HepG2 (cell line): Measurements from ENCODE around the gene ATP5F1C. TPM values are rescaled to one million over a fixed set of nuclear protein-coding genes. Genes with fewer than 3 reads are reported as not detected.

ENCODE experiments used
- AGO1 ChIP-seq: fragments of 200-400 bp; formaldehyde crosslinking; IDR thresholded peaks from 2 replicates; pipeline ENCODE4 v1.6.1; 2017; ENCODE audit warnings: mild to moderate bottlenecking, low read depth, low read length, moderate library complexity; ENCODE audit not compliant: poor library complexity, severe bottlenecking
- CHD2 ChIP-seq: IDR thresholded peaks from 2 replicates; pipeline ENCODE4 v1.6.1; 2011; ENCODE audit warnings: low read depth, low read length, improper control_type of control experiment
- ELF3 ChIP-seq: IDR thresholded peaks from 2 replicates; pipeline ENCODE4 v1.6.1; 2016; ENCODE audit warnings: missing genetic modification reagents, missing compliant biosample characterization
- GTF2F1 ChIP-seq: fragments of 150-350 bp; IDR thresholded peaks from 2 replicates; pipeline ENCODE4 v1.6.1; 2014; ENCODE audit warnings: low read length
- HES4 ChIP-seq: sonication (generic); formaldehyde crosslinking; IDR thresholded peaks from 2 replicates; pipeline ENCODE4 v1.9.0; 2021; ENCODE audit warnings: mild to moderate bottlenecking, missing genetic modification reagents, borderline replicate concordance
- IKZF1 ChIP-seq: fragments of 450-650 bp; IDR thresholded peaks from 2 replicates; pipeline ENCODE4 v1.7.1; 2016
- NFRKB ChIP-seq: fragments of 450-650 bp; IDR thresholded peaks from 2 replicates; pipeline ENCODE4 v1.6.1; 2017
- PCBP1 ChIP-seq: fragments of 200-400 bp; formaldehyde crosslinking; IDR thresholded peaks from 2 replicates; pipeline ENCODE4 v1.6.1; 2017; ENCODE audit warnings: mild to moderate bottlenecking, low read depth, low read length, borderline replicate concordance
- RARG ChIP-seq: sonication (generic); formaldehyde crosslinking; IDR thresholded peaks from 2 replicates; pipeline ENCODE4 v1.4.0; 2020; ENCODE audit warnings: low read depth, mild to moderate bottlenecking, missing genetic modification reagents
- RFX5 ChIP-seq: IDR thresholded peaks from 2 replicates; pipeline ENCODE4 v1.6.1; 2011; ENCODE audit warnings: low read depth, low read length, improper control_type of control experiment
- SKI ChIP-seq: fragments of 450-650 bp; IDR thresholded peaks from one replicate; pipeline ENCODE4 v1.6.1; 2018; ENCODE audit warnings: mild to moderate bottlenecking; ENCODE audit not compliant: partially characterized antibody
- ZMYM4 ChIP-seq: sonication (generic); formaldehyde crosslinking; IDR thresholded peaks from 2 replicates; pipeline ENCODE4 v1.8.1; 2023; ENCODE audit warnings: mild to moderate bottlenecking, missing genetic modification reagents
- ZNF10 ChIP-seq: sonication (generic); formaldehyde crosslinking; IDR thresholded peaks from 2 replicates; pipeline ENCODE4 v1.4.0; 2020; ENCODE audit warnings: mild to moderate bottlenecking, low read depth, missing genetic modification reagents, borderline replicate concordance
- ZNF224 ChIP-seq: sonication (generic); formaldehyde crosslinking; IDR thresholded peaks from 2 replicates; pipeline ENCODE4 v1.5.0; 2020; ENCODE audit warnings: mild to moderate bottlenecking, missing genetic modification reagents
- ZNF251 ChIP-seq: sonication (generic); formaldehyde crosslinking; IDR thresholded peaks from 2 replicates; pipeline ENCODE4 v1.9.0; 2021; ENCODE audit warnings: mild to moderate bottlenecking, missing genetic modification reagents
- ZNF3 ChIP-seq: IDR thresholded peaks from 2 replicates; pipeline ENCODE4 v1.7.0; 2017; ENCODE audit warnings: inconsistent platforms
- ZNF484 ChIP-seq: sonication (generic); formaldehyde crosslinking; IDR thresholded peaks from 2 replicates; pipeline ENCODE4 v1.5.1; 2020; ENCODE audit warnings: mild to moderate bottlenecking, low read depth, missing genetic modification reagents, borderline replicate concordance
- ZNF629 ChIP-seq: sonication (generic); formaldehyde crosslinking; conservative IDR thresholded peaks from 2 replicates; pipeline ENCODE4 v1.5.0; 2020; ENCODE audit warnings: missing genetic modification reagents
- ZNF660 ChIP-seq: sonication (generic); formaldehyde crosslinking; IDR thresholded peaks from 2 replicates; pipeline ENCODE4 v1.5.1; 2020; ENCODE audit warnings: mild to moderate bottlenecking, low read depth, missing genetic modification reagents, borderline replicate concordance
- ZNF737 ChIP-seq: sonication (generic); formaldehyde crosslinking; IDR thresholded peaks from 2 replicates; pipeline ENCODE4 v1.5.0; 2020; ENCODE audit warnings: missing genetic modification reagents, mild to moderate bottlenecking, borderline replicate concordance
- polyA plus RNA-seq, 8 experiments: library from polyadenylated mRNA; depleted of rRNA in 3 of 8; stranded (reverse) in 7 of 8; unstranded in 1 of 8; fragments of >200 nt; fragmentation: Illumina TruSeq in 4 of 8; extraction: Trizol in 4 of 8; gene quantifications; 2 replicates each; pipeline versions ENCODE4 v1.2.1 to v1.2.3, GENCODE V29; 2011 to 2016; ENCODE audit warnings: low read depth in 4 of 8, missing spikeins in 1 of 8, mixed read lengths in 1 of 8; ENCODE audit not compliant: insufficient read depth in 1 of 8
- total RNA-seq, 5 experiments: library from RNA; depleted of rRNA; stranded (reverse); fragments of >200 nt; fragmentation: Illumina TruSeq; extraction: Trizol; gene quantifications; 2 replicates each; pipeline ENCODE4 v1.2.3, GENCODE V29; 2016; ENCODE audit warnings: low read depth in 1 of 5
- TF ChIP-seq, protein P1 (sequence below): sonication (generic); formaldehyde crosslinking; IDR thresholded peaks from 2 replicates; pipeline ENCODE4 v1.4.0; 2020; ENCODE audit warnings: missing genetic modification reagents, borderline replicate concordance
- TF ChIP-seq, protein P2 (sequence below): sonication (generic); formaldehyde crosslinking; IDR thresholded peaks from 2 replicates; pipeline ENCODE4 v1.5.1; 2020; ENCODE audit warnings: missing genetic modification reagents, mild to moderate bottlenecking, borderline replicate concordance

The ATP5F1C gene
- total and polyA plus RNA-seq, 2 of the 13 experiments (the other 11 are each of a cell fraction or from before 2014, with no cell fraction given) = 407 to 416 TPM

DNA sequence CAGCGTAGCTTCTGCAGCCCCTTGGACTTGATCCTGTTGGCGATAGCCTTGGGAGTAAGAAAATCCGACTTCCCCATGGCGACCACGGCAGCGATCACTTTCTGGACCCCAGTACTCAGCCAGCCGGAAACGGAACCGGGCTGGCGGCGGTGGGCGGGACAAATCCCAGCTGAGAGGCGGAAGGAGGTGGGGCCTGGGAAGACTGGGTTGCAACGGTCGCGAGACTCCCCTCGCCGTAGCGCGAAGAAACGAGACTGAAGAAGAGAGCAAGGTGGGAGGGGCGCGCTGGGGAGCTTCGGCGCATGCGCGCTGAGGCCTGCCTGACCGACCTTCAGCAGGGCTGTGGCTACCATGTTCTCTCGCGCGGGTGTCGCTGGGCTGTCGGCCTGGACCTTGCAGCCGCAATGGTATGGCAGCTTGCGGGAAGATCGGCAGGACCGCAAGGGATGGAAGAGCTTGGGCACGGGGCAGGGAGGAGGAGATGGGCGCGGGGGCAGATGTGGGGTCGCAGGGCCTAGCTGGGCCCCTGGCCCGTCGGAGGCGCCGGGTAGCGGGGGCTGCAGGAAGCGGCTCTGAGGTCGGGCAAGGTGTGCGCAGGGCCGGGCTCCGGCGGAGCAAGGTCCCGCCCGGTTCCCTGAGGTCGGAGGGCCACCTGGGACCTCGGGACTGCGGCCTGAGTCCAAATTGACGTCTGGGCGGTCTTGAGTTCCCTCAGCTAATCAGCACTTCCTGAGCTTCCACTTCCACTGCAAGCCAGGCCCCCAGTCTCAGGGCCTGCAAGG, at the start of gene ATP5F1C, which contains the start of gene KIN (continued):
- TF ChIP-seq, protein P1, sequence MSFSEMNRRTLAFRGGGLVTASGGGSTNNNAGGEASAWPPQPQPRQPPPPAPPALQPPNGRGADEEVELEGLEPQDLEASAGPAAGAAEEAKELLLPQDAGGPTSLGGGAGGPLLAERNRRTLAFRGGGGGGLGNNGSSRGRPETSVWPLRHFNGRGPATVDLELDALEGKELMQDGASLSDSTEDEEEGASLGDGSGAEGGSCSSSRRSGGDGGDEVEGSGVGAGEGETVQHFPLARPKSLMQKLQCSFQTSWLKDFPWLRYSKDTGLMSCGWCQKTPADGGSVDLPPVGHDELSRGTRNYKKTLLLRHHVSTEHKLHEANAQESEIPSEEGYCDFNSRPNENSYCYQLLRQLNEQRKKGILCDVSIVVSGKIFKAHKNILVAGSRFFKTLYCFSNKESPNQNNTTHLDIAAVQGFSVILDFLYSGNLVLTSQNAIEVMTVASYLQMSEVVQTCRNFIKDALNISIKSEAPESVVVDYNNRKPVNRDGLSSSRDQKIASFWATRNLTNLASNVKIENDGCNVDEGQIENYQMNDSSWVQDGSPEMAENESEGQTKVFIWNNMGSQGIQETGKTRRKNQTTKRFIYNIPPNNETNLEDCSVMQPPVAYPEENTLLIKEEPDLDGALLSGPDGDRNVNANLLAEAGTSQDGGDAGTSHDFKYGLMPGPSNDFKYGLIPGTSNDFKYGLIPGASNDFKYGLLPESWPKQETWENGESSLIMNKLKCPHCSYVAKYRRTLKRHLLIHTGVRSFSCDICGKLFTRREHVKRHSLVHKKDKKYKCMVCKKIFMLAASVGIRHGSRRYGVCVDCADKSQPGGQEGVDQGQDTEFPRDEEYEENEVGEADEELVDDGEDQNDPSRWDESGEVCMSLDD (CRISPR knock-in tag) = no peak
- TF ChIP-seq ZNF629 (CRISPR knock-in tag) = no peak
- TF ChIP-seq CHD2 = peak; percentile 98
- TF ChIP-seq ZNF737 = no peak
- TF ChIP-seq AGO1 = no peak
- TF ChIP-seq ZMYM4 (CRISPR knock-in tag) = peak; percentile 80; the same call in 1 of the 2 replicates
- peak; percentile 87 for TF ChIP-seq ELF3
- TF ChIP-seq ZNF224 (CRISPR knock-in tag) = peak; percentile 84; the same call in 1 of the 2 replicates
- no peak for TF ChIP-seq RFX5
- TF ChIP-seq PCBP1 = 0 out of 2 replicates have a peak, but pooled peaks have one; percentile 42
- no peak for TF ChIP-seq ZNF3 (CRISPR knock-in tag)
- TF ChIP-seq, protein P2, sequence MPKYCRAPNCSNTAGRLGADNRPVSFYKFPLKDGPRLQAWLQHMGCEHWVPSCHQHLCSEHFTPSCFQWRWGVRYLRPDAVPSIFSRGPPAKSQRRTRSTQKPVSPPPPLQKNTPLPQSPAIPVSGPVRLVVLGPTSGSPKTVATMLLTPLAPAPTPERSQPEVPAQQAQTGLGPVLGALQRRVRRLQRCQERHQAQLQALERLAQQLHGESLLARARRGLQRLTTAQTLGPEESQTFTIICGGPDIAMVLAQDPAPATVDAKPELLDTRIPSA (CRISPR knock-in tag) = peak; percentile 54; the same call in 1 of the 2 replicates
- TF ChIP-seq ZNF10 = no peak
- 0 out of 2 replicates have a peak, but pooled peaks have one; percentile 58 for TF ChIP-seq ZNF660 (CRISPR knock-in tag)
- TF ChIP-seq ZNF251 (CRISPR knock-in tag) = no peak
- 0 out of 2 replicates have a peak, but pooled peaks have one; percentile 52 for TF ChIP-seq RARG (CRISPR knock-in tag)
- no peak for TF ChIP-seq NFRKB
- TF ChIP-seq ZNF484 (CRISPR knock-in tag) = no peak
- no peak for TF ChIP-seq IKZF1
- no peak for TF ChIP-seq GTF2F1
- TF ChIP-seq HES4 (CRISPR knock-in tag) = peak; percentile 59; the same call in 1 of the 2 replicates
- TF ChIP-seq SKI = no peak
